NCI-H2107 treated with DMSO at 0.1 percent for 48 hours (cell line): ENCODE measurements around the gene NKX1-2.

ENCODE experiments used
- DNase-seq: peaks from one replicate; lab custom pipeline; 2025; ENCODE audit not compliant: unreplicated experiment; lab: John Stamatoyannopoulos, UW

NKX1-2 gene

GRCh38 chr10:124418726-124419501 lies 30.9 kb downstream of the NKX1-2 start, which contains the start of gene OAT:
Gene OAT (minus strand): TSS chr10:124418923. CDS start chr10:124412171, 6,752 bp downstream.
- peak; percentile 63 for DNase-seq

GRCh38 chr10:124417895-124418725 lies 31.7 kb downstream of the NKX1-2 start:
- DNase-seq, result no peak

GRCh38 chr10:124416733-124417132 lies 33.1 kb downstream of the NKX1-2 start:
- no peak for DNase-seq

- no peak for DNase-seq
These were observed 34.6 kb downstream of the NKX1-2 start for GRCh38 chr10:124415210-124415609.

GRCh38 chr10:124414076-124414475 lies 35.8 kb downstream of the NKX1-2 start:
- no peak for DNase-seq

GRCh38 chr10:124409696-124410095 lies 40.1 kb downstream of the NKX1-2 start:
- DNase-seq, result no peak

- DNase-seq, result no peak
These were observed 41.5 kb downstream of the NKX1-2 start for GRCh38 chr10:124408357-124408756.

GRCh38 chr10:124407456-124407855 lies 42.4 kb downstream of the NKX1-2 start:
- no peak for DNase-seq

- peak; percentile 55 for DNase-seq
These were observed 46.3 kb downstream of the NKX1-2 start for GRCh38 chr10:124403548-124403947.

GRCh38 chr10:124402273-124402672 lies 47.6 kb downstream of the NKX1-2 start:
- no peak for DNase-seq

- DNase-seq, result no peak
These were observed 48.2 kb downstream of the NKX1-2 start for GRCh38 chr10:124401633-124402032.
